HG03159 (cell line): ENCODE results near the gene ST6GALNAC5.
"Not testable (repeated sequence)": the region's sequence is repeated elsewhere in the genome, so short reads cannot be mapped to it uniquely, and the experiment has no call there.

ENCODE experiments used
- ATAC-seq: cut with Tn5 transposase; IDR thresholded peaks from one replicate; pipeline ENCODE4 v1.9.1; 2021; ENCODE audit warnings: mild to moderate bottlenecking, moderate library complexity; ENCODE audit not compliant: unreplicated experiment

Gene ST6GALNAC5

GRCh38 chr1:76866566-76866965 lies 714 bp upstream of the ST6GALNAC5 start:
- ATAC-seq: no peak

GRCh38 chr1:76868154-76868882 lies 1.0 kb downstream of the ST6GALNAC5 start:
- ATAC-seq: peak; percentile 52

- ATAC-seq: no peak
These were observed 1.6 kb downstream of the ST6GALNAC5 start for GRCh38 chr1:76868916-76869315.

GRCh38 chr1:76870037-76870436 lies 2.8 kb downstream of the ST6GALNAC5 start:
- ATAC-seq: no peak

- ATAC-seq: peak; percentile 92
These were observed 4.2 kb downstream of the ST6GALNAC5 start for GRCh38 chr1:76871355-76871974.

GRCh38 chr1:76872944-76873343 lies 5.7 kb downstream of the ST6GALNAC5 start:
- ATAC-seq: no peak

GRCh38 chr1:76876655-76877395 lies 9.5 kb downstream of the ST6GALNAC5 start:
- ATAC-seq: no peak

- not testable (repeated sequence) for ATAC-seq
These were observed 11.7 kb downstream of the ST6GALNAC5 start for GRCh38 chr1:76879014-76879413.

GRCh38 chr1:76881762-76882161 lies 14.5 kb downstream of the ST6GALNAC5 start:
- ATAC-seq: no peak

GRCh38 chr1:76891931-76892622 lies 24.8 kb downstream of the ST6GALNAC5 start:
- no peak for ATAC-seq

GRCh38 chr1:76892675-76893074 lies 25.4 kb downstream of the ST6GALNAC5 start:
- no peak for ATAC-seq

- ATAC-seq: peak; percentile 96
These were observed 34.0 kb downstream of the ST6GALNAC5 start for GRCh38 chr1:76901158-76901767.

GRCh38 chr1:76905876-76906595 lies 38.8 kb downstream of the ST6GALNAC5 start:
- no peak for ATAC-seq

GRCh38 chr1:76909311-76909710 lies 42.0 kb downstream of the ST6GALNAC5 start:
- ATAC-seq: no peak

GRCh38 chr1:76919085-76919484 lies 51.8 kb downstream of the ST6GALNAC5 start:
- ATAC-seq: no peak

GRCh38 chr1:76921590-76921989 lies 54.3 kb downstream of the ST6GALNAC5 start:
- no peak for ATAC-seq

- ATAC-seq: no peak
These were observed 58.5 kb downstream of the ST6GALNAC5 start for GRCh38 chr1:76925825-76926224.

GRCh38 chr1:76928522-76928921 lies 61.2 kb downstream of the ST6GALNAC5 start:
- ATAC-seq: no peak

GRCh38 chr1:76929136-76929535 lies 61.9 kb downstream of the ST6GALNAC5 start:
- no peak for ATAC-seq
